Left ventricle myocardium inferior (tissue), 1 donor: ENCODE measurements around the gene GPRC5C. TPM values are rescaled to one million over a fixed set of nuclear protein-coding genes. Genes with fewer than 3 reads are reported as not detected.
A peak's percentile ranks its signal among the peaks of the same experiment; 100 is the strongest.

Experiments used
- DNase-seq: peaks from one replicate; pipeline ENCODE4 v3.0.0-alpha.2; 2020
- H3K27ac ChIP-seq: fragments of 200-600 bp; replicated peaks from 2 replicates; pipeline ENCODE4 v1.8.0; 2021
- H3K27me3 ChIP-seq: fragments of 200-600 bp; 2 replicates; pipeline ENCODE4 v1.8.0; 2021; ENCODE audit warnings: low read depth
- H3K36me3 ChIP-seq: fragments of 200-600 bp; 2 replicates; pipeline ENCODE4 v1.8.0; 2021
- H3K4me1 ChIP-seq: fragments of 200-600 bp; 2 replicates; pipeline ENCODE4 v1.8.0; 2021
- H3K4me3 ChIP-seq: fragments of 200-600 bp; 2 replicates; pipeline ENCODE4 v1.8.0; 2021; ENCODE audit warnings: mild to moderate bottlenecking, moderate library complexity
- H3K9me3 ChIP-seq: fragments of 200-600 bp; replicated peaks from 2 replicates; pipeline ENCODE4 v1.8.0; 2021
- intact Hi-C: fragments of 100-400 bp; cut with micrococcal nuclease; formaldehyde crosslinking; loops from one replicate; pipeline ENCODE4 v1.11.0; 2022
- total RNA-seq: library from RNA; stranded (reverse); fragmentation: NEBNext Ultra II Directional; extraction: Animal tissue kit (Norgen Biotek cat#: 25700); gene quantifications from one replicate; pipeline ENCODE4 v1.2.1, GENCODE V29; 2021
- TF ChIP-seq, protein P1 (sequence below): fragments of 200-600 bp; IDR thresholded peaks from 2 replicates; pipeline ENCODE4 v1.8.0; 2021; ENCODE audit warnings: antibody characterized with exemption, mild to moderate bottlenecking, borderline replicate concordance
- donor health status: DM: no; HTN: yes; CAD: no; lungs with severe emphysema.

GPRC5C gene
- total RNA-seq, 1 donor from 2014 or later: 32.0 TPM

DNA sequence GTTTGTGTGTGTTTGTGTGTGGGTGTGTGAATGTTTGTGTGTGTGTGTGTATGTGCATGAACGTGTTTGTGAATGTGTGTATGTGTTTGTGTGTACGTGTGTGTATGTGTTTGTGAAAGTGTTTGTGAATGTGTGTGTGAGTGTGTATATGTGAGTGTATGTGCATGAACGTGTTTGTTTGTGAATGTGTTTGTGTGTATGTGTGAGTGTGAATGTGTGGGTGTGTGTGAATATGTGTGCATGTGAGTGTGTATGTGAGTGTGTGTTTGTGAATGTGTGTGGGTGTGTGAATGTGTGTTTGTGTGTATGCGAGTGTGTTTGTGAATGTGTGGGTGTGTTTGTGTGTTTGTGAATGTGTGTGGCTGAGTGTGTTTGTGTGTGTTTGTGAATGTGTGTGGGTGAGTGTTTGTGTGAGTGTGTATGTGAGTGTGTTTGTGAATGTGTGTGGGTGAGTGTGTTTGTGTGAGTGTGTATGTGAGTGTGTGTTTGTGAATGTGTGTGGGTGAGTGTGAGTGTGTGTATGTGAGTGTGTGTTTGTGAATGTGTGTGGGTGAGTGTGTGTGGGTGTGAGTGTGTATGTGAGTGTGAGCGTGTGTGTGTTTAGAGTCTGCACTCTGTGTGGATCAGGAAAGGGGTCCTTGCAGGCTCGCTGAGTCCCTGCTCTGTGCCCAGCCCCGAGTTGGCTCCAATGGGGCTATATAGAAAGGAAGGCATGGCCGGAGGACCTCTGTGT, 33.7 kb downstream of the GPRC5C start:
- H3K4me1 ChIP-seq: peaks cover 9% of the 10 kb centered on the region
- peaks cover 58% of the 10 kb centered on the region for H3K27me3 ChIP-seq
- H3K4me3 ChIP-seq: no peak overlapping the region
- intact Hi-C loops: no loop called here
- no peak for DNase-seq
- no peaks in the 10 kb centered on the region for H3K36me3 ChIP-seq
- H3K9me3 ChIP-seq: no peaks in the 10 kb centered on the region
- TF ChIP-seq, protein P1, sequence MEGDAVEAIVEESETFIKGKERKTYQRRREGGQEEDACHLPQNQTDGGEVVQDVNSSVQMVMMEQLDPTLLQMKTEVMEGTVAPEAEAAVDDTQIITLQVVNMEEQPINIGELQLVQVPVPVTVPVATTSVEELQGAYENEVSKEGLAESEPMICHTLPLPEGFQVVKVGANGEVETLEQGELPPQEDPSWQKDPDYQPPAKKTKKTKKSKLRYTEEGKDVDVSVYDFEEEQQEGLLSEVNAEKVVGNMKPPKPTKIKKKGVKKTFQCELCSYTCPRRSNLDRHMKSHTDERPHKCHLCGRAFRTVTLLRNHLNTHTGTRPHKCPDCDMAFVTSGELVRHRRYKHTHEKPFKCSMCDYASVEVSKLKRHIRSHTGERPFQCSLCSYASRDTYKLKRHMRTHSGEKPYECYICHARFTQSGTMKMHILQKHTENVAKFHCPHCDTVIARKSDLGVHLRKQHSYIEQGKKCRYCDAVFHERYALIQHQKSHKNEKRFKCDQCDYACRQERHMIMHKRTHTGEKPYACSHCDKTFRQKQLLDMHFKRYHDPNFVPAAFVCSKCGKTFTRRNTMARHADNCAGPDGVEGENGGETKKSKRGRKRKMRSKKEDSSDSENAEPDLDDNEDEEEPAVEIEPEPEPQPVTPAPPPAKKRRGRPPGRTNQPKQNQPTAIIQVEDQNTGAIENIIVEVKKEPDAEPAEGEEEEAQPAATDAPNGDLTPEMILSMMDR: no peak
- H3K27ac ChIP-seq: no peak overlapping the region

DNA sequence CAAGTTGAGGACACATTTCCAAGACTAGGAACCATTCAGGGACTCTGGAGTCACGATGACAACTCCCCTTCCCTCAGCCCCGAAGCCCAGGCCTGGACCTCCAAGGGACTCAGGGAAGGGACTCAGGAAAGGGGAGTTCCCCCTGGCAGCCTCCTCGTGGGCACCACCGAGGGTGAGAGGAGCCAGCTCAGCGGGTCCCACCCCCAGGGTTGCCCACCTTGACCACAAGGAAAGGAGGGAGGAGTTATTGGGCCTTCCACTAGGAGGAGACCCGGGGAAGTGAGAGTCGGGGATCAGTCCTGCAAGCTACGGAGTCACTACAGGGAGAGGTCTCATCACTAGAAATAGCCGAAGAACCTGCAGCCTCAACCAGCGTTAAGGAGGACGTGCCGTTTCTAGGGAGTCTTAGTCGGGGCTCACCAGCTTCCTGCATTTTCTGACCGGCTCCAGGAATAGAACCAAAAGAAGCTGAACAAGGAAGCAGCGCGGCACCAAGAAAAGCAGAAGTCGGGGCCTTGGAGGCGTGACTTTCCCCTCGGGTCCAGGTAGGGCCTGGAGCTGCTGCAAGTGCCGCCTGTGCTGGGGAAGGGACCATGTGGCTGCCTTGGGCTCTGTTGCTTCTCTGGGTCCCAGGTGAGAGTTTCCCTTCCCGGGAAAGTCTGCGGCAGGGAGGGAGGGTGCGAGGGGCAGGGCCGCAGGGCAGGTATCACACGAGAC, 34.4 kb downstream of the GPRC5C start, which contains the start of gene CD300A:
CD300A (plus strand) TSS at position 524 of the 717 bp plus-strand sequence; CDS start at position 594, 70 bp downstream.
- Histone ChIP-seq H3K27ac (peak within 1 kb of the TSS; percentile 30), H3K36me3 (no peaks in the 10 kb centered on the region), H3K4me1 (peaks cover 9% of the 10 kb centered on the region), H3K4me3 (peak within 1 kb of the TSS; percentile 53), H3K27me3 (peaks cover 65% of the 10 kb centered on the region), H3K9me3 (no peaks in the 10 kb centered on the region)
- TF ChIP-seq, protein P1: no peak
- DNase-seq: peak; percentile 55
- intact Hi-C loops: no loop called here

DNA sequence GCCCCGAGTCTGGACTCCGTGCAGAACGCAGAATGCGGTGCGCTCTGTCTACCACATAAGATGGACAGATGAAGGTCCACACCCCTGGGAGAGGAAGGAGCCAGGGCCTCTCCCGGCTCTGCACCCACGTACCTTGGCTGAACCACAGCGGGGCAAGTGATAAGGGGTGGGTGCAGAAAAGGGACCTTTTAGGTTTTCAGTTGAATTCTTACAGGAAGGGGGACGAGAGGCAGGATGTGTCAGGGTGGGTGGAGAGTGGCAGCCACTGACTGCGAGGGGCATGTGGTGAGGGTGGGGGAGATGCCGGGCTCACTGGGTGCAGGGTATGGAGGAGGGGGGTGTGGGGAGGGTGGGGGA, 34.9 kb downstream of the GPRC5C start:
- TF ChIP-seq, protein P1: no peak
- H3K27ac ChIP-seq: peak overlapping the region; percentile 27
- H3K27me3 ChIP-seq: peaks cover 68% of the 10 kb centered on the region
- H3K9me3 ChIP-seq: no peaks in the 10 kb centered on the region
- peak overlapping the region; percentile 53 for H3K4me3 ChIP-seq
- H3K4me1 ChIP-seq: peaks cover 9% of the 10 kb centered on the region
- no peaks in the 10 kb centered on the region for H3K36me3 ChIP-seq
- DNase-seq: no peak
- intact Hi-C loops: no loop called here

DNA sequence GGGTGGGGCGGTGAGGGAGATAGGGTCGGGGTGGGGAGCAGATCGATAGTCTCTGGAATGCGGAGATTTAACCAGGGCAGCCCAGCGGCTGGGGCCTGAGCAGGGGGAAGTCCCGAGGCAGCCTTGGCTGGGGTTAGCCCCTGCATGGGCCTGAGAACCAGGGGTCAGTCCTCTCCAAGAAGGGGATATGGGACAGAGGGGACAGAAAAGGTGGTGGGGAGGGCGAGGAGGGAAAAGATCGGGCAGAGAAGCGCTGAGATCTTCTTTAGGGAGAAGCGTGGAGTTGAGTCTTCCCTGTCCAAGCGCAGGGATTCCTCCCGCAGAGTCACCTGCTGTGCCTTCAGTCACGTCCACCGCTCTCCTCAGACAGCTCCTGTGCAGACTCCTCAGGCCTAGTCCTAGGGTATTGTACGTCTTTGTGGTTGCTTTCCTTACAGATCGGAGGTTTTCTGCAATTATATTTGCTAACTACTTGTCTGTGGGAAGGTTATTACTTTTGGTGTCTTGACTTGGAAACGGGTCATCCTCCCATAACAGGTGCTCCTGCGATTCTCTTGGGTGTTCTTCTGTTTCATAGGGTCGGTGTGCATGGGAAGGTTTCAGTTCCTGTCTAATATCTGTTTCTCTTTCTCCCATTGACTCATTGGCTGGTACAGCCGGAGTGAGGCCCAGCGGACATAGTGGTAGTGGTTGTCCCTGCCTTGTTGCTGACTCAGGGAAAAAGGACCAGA, 35.5 kb downstream of the GPRC5C start:
- no peak for DNase-seq
- TF ChIP-seq, protein P1: no peak
- no peaks in the 10 kb centered on the region for H3K9me3 ChIP-seq
- peaks cover 9% of the 10 kb centered on the region for H3K4me1 ChIP-seq
- intact Hi-C loops: no loop called here
- peaks cover 68% of the 10 kb centered on the region for H3K27me3 ChIP-seq
- H3K36me3 ChIP-seq: no peaks in the 10 kb centered on the region
- H3K27ac ChIP-seq: peak overlapping the region; percentile 30
- peak overlapping the region; percentile 53 for H3K4me3 ChIP-seq

DNA sequence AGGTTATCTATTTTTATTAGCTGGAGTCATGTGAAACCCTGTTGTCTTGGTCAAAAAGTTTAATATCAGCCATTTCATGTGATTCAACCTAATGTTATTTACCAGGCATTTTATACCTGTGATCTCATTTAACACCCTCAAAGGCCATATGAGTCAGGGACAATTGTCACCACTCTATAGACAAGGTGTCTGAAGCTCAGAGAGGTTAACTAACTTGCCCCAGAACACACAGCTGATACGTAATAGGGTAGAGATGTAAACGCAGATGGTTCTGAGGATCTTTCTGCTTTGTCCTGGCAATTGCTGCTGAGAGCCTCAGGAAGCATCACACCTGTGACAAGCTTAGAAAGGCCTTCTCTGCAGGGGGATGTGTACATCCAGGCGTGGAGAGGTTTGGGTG, 39.5 kb downstream of the GPRC5C start:
- no peak overlapping the region for H3K27ac ChIP-seq
- peaks cover 5% of the 10 kb centered on the region for H3K4me1 ChIP-seq
- peaks cover 11% of the 10 kb centered on the region for H3K9me3 ChIP-seq
- H3K36me3 ChIP-seq: no peaks in the 10 kb centered on the region
- DNase-seq: no peak
- H3K4me3 ChIP-seq: no peak overlapping the region
- H3K27me3 ChIP-seq: peaks cover 96% of the 10 kb centered on the region
- intact Hi-C loops: no loop called here
- TF ChIP-seq, protein P1: no peak
